ENCODE measurements around the gene CSK. TPM values are rescaled to one million over a fixed set of nuclear protein-coding genes. Genes with fewer than 3 reads are reported as not detected.
"Not testable (repeated sequence)": the region's sequence is repeated elsewhere in the genome, so short reads cannot be mapped to it uniquely, and the experiment has no call there.

The CSK gene
- 45.8 TPM for total RNA-seq
- long read RNA-seq, transcript CSK-201 (13 exons, 2,767 nt), result major isoform, 27 of 48 reads
- long read RNA-seq, partial matches to known transcripts, result 18 of 48 reads
- long read RNA-seq, other reads (novel, unspliced or antisense), result 1 of 48 reads

DNA sequence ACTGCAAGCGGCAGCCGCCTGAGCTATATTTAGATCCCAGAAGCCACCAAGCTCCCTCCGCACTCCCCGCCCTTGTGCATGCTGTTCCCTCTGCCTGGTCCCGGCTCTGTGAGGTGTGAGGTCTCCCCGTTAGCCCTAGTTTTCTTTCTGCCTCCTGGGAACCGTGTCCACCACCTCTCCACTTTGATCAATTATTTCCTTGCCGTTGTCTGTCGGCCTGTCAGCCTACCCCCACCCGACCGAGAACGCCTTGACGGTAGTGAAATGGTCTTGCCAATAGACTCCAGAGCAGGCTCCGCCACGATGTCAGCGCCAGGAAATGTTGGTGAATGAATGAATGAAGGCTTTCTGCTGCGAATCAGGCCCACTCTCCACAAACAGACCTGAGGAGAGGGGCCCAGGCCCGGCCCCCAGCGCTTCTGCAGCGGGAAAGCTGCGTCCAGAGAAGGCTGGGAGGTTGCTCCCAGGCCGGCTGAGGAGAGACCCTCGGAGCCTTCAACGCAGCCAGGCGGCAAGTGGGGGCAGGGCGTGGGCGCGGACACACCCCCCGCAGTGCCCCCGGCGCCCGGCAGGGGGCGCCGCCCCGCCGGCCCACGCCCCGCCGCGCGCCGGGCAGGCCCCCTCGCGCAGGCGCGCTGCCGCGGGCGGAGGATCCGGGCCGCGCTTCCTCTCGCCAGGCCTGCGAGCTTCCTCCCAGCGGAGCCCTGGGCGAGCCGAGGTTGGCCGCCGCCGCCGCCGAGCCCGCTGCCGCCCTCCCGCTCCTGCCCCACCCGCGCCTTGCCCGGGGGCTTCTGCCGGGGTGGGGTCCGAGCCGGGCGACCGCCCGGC, at the start of gene CSK:
CSK (plus strand) TSS at position 650 of the 828 bp plus-strand sequence. CDS start 16,218 bp downstream, outside the sequence.
- intact Hi-C loops (cut with micrococcal nuclease), result no loop called here
- DNase-seq (peak; percentile 91), ATAC-seq (peak; percentile 51)

DNA sequence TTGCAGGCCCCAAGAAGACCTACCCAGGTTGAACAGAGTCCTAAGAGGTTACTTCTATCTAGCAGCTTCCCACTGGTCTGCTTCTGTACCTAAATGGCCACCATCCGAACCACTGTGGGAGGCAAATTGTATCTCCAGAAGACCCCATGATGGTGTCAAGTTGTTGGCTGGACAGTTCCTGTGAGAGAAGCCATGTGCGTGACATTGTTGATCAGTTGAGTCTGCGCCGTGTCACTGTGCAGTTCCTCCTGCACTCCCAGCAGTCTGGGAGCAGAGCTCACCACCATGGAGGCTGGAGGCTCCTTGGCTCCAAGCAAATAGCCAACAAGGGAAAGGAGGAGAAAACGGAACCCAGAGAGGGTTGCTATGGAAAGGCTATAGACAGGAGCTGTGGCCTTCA, 49.0 kb upstream of the CSK start:
- DNase-seq, result no peak
- ATAC-seq, result no peak
- intact Hi-C loops (cut with micrococcal nuclease), result no loop called here

DNA sequence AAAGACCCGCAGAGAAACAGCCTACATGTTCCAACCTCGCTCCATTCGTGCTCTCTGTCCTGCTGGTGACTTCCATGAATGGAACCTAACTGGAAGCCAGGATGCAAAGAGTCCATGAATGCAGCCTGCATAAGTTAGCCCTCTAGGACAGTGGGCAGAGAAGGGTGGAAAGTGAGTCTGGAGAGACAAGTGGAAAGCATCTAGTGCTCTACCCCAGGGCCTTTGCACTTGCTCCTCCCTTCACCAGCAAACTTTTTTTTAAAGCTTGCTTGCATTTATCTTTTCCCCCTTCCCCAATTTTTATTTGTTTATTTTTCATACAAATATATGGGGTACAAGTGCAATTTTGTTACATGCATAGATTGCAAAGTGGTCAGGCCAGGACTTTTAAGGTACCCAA, 48.6 kb upstream of the CSK start:
- no peak for ATAC-seq
- intact Hi-C loops (cut with micrococcal nuclease), result no loop called here
- no peak for DNase-seq

DNA sequence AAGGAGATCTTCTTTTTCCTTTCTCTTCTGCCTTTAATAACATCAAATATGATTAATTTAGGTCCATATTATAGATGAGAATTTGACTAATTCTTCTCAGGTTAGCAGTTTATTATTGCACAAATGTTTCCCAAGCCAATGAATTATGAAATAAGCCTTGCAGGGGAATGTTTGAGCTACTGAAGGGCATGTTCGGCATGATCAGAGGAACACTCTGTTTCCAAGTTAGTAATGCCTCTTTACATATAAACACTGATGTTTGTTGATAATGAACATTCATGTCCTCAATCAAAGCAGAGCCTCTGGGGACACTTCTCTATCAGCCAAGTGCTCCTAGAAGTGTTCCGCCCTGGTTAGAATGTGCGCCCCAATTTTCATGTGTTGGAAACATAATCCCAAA, 46.6 kb upstream of the CSK start:
- ATAC-seq, result no peak
- DNase-seq, result no peak
- intact Hi-C loops (cut with micrococcal nuclease), result no loop called here

DNA sequence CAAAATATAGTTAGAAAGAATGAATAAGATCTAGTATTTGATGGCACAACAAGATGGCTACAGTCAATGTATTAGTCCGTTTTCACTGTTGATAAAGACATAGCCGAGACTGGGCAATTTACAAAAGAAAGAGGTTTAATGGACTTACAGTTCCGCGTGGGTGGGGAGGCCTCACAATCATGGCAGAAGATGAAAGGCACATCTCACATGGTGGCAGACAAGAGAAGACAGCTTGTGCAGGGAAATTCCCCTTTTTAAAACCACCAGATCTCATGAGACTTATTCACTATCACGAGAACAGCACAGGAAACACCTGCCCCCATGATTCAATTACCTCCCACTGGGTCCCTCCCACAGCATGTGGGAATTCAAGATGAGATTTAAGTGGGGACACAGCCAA, 43.6 kb upstream of the CSK start:
- DNase-seq; intact Hi-C loops (cut with micrococcal nuclease); ATAC-seq: not testable (repeated sequence)

DNA sequence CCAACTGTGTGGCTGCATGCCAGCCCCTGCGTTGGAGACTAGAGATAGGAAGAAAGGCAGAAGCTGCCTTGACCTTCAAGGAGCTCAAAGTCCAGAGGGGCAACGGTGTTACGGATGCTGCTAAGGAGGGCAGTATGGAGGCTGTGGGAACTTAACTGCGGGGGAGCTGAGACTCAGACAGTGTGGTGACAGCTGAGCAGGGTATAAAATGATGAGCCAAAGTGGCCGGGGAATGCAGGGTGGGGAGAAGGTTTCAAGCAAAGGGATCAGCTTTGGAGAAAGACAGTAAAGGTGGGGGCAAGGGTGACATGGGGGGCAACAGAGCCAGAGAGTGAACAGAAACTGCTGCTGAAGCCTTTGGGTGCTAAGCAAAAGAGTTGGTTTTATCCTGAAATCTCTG, 39.5 kb upstream of the CSK start:
- intact Hi-C loops (cut with micrococcal nuclease), result no loop called here
- no peak for DNase-seq
- no peak for ATAC-seq

DNA sequence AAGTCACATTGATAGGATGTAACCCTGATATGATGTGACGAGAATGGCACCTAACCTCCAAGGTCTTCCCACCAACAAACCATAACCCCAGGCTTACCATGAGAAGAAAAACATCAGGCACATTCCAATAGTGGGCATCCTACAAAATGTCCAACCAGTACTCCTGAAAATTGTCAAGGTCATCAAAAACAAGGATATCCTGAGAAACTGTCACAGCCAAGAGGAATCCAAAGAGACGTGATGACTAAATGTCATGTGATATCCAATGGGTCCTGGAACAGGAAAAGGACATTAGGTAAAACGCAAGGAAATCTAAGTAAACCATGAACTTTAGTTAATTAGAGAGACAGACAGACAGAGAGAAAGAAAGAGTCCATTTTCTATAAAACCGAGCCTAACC, 35.5 kb upstream of the CSK start:
- DNase-seq, result no peak
- ATAC-seq, result no peak
- intact Hi-C loops (cut with micrococcal nuclease), result no loop called here

DNA sequence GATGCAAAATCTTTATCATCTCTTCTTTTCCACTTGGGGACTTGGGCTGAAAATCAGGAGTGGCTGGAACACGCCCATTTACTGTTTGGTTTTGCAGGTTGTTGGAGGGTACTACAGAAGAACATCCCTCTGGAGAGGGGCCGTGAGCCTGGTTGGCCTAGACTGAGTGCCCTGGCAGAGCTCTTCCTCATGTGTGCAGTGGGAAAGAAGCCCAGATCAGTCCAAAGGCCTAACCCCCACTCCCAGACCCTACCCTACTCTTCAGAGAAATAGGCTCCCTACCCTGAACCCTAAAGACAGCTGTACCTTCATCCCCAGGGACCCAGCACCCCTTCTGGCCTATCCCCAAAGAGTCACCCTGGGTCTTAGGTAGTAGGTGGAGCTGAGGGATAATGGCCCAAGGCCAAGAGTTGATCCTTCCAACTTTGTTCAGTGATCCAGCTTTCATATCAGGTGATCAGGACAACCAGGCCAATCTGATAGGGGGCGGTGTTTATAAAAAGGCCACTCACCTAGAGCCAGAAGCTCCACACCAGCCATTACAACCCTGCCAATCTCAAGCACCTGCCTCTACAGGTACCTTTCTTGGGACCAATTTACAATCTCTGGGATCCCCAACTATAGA, 33.4 kb upstream of the CSK start, which contains the start of gene CYP1A2:
CYP1A2 (plus strand) TSS at position 524 of the 625 bp plus-strand sequence. CDS start 894 bp downstream, outside the sequence.
- DNase-seq (no peak), ATAC-seq (no peak)
- intact Hi-C loops (cut with micrococcal nuclease), result no loop called here

DNA sequence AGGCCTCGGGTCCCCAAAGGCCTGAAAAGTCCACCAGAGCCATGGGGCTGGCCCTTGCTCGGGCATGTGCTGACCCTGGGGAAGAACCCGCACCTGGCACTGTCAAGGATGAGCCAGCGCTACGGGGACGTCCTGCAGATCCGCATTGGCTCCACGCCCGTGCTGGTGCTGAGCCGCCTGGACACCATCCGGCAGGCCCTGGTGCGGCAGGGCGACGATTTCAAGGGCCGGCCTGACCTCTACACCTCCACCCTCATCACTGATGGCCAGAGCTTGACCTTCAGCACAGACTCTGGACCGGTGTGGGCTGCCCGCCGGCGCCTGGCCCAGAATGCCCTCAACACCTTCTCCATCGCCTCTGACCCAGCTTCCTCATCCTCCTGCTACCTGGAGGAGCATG, 32.0 kb upstream of the CSK start:
- intact Hi-C loops (cut with micrococcal nuclease), result no loop called here
- ATAC-seq, result no peak
- DNase-seq, result no peak

DNA sequence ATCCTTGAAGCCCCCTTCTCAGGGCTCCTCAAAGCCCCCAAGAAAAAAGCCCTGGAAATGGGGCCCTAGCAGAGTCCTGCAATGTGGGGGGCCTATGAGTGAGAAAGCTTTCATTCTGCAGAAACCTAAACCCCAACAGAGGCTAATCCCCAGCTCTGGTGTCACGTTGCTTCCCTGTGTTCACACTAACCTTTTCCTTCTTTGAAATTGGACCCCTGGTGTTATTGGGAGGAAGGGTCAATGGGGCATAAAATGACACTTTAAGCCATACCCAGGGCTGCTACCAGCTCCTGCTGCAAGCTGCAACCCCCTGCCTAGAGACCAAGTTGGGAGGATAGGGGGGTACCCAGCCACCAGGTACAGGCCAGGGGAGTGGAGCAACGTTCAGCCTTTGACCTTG, 31.1 kb upstream of the CSK start:
- no peak for ATAC-seq

DNA sequence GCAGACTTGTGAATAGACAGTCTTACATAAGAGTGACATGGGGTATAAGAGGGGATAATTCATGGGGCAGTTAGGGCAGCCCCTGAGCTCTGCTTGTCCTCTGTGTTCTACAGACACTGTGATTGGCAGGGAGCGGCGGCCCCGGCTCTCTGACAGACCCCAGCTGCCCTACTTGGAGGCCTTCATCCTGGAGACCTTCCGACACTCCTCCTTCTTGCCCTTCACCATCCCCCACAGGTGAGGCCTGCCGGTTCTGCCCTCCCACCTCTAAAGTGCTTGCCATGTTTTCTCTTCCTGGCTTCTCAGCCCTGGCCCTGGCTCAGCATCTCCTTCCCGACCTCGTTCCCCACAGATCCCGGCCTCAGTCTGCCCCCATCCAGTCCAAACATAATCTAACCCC, 29.9 kb upstream of the CSK start:
- intact Hi-C loops (cut with micrococcal nuclease), result no loop called here

More for the DNA sequence above, 31.1 kb upstream of the CSK start:
- intact Hi-C loops (cut with micrococcal nuclease), result no loop called here
- DNase-seq, result no peak

DNA sequence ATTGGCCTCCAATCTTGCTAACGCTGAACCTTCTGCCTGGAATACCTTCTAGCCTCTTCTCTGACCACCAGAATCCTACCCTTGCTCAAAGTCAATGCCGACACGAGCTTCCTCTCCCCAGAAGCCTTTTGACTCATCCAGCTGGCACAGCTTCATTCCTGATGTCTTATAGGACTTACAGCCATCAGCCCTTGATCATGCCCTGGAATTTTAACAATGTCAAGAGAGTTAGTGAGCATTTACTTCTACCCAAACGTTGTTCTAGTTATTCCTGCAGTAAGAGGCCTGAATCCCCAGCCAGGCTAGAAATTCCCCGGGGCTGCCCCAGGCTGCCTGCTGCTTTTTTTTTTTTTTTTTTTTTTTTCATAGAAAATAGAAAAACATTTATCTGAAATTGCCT, 29.3 kb upstream of the CSK start:
- intact Hi-C loops (cut with micrococcal nuclease), result no loop called here
- ATAC-seq, result no peak
- DNase-seq, result no peak

More for the DNA sequence above, 29.9 kb upstream of the CSK start:
- ATAC-seq (no peak), DNase-seq (no peak)

DNA sequence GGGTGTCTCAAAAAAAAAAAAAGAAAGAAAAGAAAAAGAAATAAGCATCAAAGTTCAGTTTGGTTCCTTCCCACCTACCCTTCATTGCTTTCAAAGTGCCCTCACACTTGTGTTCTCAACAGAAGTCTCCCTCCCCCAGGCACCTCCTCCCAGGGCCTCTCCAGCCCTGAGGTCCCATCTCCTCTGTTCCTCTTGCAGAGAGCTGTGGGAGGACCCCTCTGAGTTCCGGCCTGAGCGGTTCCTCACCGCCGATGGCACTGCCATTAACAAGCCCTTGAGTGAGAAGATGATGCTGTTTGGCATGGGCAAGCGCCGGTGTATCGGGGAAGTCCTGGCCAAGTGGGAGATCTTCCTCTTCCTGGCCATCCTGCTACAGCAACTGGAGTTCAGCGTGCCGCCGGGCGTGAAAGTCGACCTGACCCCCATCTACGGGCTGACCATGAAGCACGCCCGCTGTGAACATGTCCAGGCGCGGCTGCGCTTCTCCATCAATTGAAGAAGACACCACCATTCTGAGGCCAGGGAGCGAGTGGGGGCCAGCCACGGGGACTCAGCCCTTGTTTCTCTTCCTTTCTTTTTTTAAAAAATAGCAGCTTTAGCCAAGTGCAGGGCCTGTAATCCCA, 27.2 kb upstream of the CSK start:
- intact Hi-C loops (cut with micrococcal nuclease), result no loop called here
- no peak for ATAC-seq

DNA sequence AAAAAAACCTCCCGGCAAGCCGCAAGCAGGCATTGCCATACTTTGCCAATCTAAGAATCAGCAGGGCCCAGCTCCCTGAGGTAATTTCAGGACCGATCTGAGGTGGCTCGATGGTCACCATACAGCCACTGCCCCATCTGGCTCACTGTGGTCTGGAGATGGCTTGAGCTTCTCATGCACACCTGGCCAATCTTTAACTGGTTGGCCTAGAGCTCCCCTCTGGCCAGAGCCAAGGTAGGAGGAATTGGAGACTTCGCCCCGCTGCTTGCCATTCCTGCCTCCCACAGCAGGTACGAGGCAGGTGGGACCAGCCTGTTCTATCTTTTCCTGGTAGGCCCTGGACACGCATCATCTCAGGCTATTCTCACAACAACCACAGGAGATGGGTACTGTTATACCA, 23.1 kb upstream of the CSK start:
- DNase-seq, result no peak
- intact Hi-C loops (cut with micrococcal nuclease), result no loop called here
- no peak for ATAC-seq

More for the DNA sequence above, 27.2 kb upstream of the CSK start:
- no peak for DNase-seq

DNA sequence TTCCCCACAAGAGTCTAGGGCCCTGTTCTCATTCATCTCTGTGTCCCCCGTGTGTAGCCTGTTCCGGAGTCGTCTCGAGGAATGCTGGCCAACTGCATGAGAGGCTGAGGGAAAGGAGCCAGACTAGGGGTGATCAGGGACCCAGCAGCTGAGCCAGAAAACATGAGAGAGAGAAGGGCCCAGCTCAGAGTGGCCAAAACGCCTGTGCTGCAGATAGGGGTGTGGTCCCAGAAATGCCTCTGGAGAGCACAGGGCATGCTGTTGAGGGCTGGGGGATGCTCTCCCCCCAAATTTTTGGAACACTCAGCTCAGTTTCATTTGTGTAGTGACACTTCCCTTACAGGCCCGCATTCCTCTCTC, 19.1 kb upstream of the CSK start:
- ATAC-seq, result peak; percentile 54
- intact Hi-C loops (cut with micrococcal nuclease), result no loop called here
- DNase-seq, result no peak

DNA sequence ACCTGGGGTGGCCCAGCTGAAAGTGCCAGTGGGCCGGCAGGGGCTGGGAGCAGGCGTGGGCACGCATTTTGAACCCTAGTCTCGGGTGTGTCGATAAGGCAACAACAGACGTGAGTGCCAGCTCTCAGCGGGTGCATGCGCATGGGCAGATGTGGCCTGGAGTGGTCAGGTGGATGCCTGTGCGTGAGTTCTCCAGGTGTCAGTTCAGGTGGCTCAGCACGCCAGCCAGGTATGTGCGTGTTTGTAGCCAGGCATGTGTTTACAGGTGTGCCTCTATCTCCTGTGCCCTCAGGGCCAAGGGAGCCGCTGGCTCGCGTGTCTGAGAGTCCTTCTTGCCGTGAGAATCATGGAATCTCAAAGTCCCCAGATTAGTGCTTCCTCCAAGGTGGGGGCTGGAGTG, 18.5 kb upstream of the CSK start:
- no peak for ATAC-seq
- intact Hi-C loops (cut with micrococcal nuclease), result no loop called here
- DNase-seq, result no peak

DNA sequence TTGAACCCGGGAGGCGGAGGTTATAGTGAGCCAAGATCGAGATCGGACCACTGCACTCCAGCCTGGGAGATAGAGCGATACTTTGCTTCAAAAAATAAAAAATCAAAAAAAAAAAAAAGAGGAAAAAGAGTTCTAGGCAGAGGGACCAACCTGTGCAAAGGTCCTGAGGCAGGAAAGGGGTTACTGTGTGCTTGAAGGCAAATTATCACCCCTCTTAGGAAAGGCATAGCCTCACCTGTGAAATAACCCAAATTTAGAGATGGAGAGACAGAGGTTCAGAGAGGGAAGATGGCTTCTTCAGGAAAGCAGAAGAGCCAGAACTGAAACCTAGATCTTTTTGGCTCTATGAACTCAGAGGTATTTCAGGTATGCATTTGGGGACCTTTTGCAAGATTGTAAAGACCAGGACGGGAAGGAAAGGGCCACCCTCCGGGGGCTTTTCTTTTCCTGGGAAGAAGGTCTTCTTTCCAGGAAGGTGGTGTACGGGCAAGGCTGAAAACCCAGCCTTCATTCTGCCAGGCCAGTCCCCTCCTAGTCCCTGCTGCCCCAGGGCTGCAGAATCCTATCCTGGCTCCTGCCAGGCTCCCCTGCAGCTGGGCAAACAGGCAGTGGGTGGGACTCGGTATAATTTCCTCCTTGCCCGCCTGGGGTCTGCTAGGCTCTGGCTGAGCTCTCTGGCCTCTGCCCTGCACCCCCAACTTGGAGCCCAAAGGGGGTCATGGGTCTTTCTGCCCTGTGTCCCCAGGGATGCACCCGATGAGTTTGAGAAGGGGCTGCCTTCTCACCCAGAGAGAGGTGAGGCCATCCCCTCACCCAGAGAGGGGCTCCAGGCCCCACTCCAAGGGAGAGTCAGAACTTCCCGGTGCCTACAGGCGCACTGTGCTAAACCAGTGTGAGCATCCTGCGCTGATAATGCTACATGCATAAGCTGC, 14.4 kb upstream of the CSK start:
- DNase-seq (no peak), ATAC-seq (no peak)
- intact Hi-C loops (cut with micrococcal nuclease), result loop anchor here (5.0 kb wide), 1 partner anchor 130 kb away; no protein-coding TSS in a partner anchor

DNA sequence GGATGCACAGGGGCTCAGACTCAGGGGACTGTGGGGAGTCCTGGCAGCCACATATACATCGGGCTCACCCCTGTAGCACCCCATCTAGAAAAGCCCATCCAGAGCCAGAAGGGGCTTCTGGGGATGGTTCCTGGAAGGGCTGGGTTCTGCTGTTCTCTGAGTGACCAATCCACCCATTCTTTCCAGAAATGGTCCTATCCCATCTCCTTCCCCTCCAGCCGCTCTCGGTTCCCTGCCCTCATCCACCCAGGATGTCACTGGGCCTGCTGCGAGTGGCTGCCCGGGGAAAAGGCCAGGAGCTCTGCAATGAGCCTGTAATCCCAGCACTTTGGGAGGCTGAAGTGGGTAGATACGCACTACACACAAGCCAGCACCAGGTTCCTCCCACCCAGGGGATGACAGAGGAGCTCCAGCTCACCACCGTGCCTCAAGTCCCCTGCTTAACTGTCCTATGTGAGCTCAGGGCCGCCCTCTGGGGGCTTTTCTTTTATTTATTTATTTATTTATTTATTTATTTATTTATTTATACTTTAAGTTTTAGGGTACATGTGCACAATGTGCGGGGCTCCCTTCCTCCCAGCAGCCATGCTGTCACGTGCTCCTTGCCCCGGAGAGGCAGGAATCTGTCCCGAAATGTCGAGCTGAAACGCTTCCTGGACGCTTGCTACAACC, 13.6 kb upstream of the CSK start:
- ATAC-seq (no peak), DNase-seq (no peak)
- intact Hi-C loops (cut with micrococcal nuclease), result loop anchor here (5.0 kb wide), 1 partner anchor 131 kb away; no protein-coding TSS in a partner anchor
